ENCODE data around the gene PACRG. TPM values are rescaled to one million over a fixed set of nuclear protein-coding genes. Genes with fewer than 3 reads are reported as not detected.

PACRG gene
- total RNA-seq, 1 donor from 2014 or later = 1.2 TPM

GRCh38 chr6:163293286-163293685, 565.5 kb downstream of the PACRG start:
- Mint-ChIP-seq H3K4me1 (ENCODE audit: unreplicated experiment) (peaks cover 10% of the 10 kb centered on the region), H3K9me3 (ENCODE audit: unreplicated experiment) (peaks cover 6% of the 10 kb centered on the region), H3K27me3 (ENCODE audit: unreplicated experiment) (no peaks in the 10 kb centered on the region), H3K27ac (ENCODE audit: unreplicated experiment) (no peak overlapping the region), H3K4me3 (ENCODE audit: unreplicated experiment) (no peak overlapping the region), H3K36me3 (ENCODE audit: unreplicated experiment) (no peaks in the 10 kb centered on the region)
- DNase-seq (ENCODE audit: extremely low spot score, unreplicated experiment) = no peak
- TF ChIP-seq, protein P1, sequence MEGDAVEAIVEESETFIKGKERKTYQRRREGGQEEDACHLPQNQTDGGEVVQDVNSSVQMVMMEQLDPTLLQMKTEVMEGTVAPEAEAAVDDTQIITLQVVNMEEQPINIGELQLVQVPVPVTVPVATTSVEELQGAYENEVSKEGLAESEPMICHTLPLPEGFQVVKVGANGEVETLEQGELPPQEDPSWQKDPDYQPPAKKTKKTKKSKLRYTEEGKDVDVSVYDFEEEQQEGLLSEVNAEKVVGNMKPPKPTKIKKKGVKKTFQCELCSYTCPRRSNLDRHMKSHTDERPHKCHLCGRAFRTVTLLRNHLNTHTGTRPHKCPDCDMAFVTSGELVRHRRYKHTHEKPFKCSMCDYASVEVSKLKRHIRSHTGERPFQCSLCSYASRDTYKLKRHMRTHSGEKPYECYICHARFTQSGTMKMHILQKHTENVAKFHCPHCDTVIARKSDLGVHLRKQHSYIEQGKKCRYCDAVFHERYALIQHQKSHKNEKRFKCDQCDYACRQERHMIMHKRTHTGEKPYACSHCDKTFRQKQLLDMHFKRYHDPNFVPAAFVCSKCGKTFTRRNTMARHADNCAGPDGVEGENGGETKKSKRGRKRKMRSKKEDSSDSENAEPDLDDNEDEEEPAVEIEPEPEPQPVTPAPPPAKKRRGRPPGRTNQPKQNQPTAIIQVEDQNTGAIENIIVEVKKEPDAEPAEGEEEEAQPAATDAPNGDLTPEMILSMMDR (IDR thresholded peaks at IDR 0.05) = no peak

DNA sequence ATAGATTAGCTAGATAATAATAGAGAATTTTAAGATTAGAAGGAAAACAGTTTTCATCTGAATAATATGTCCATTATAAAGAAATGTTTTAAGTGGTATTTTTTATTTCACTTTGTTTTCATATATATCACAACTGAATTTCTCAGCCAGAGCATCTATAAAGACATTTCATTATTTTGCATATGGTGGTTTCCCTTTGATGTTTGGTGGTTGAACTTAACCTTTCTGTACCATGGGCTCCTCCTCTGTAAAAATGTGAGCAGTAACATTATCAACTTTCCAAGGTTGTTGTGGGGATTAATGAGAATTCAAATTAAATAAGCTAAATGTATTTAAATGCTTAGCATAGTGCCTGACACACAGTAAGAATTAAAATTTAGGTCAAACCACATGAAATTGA, 567.0 kb downstream of the PACRG start:
- no peak overlapping the region for H3K4me3 Mint-ChIP-seq (ENCODE audit: unreplicated experiment)
- H3K9me3 Mint-ChIP-seq (ENCODE audit: unreplicated experiment) = peaks cover 6% of the 10 kb centered on the region
- no peaks in the 10 kb centered on the region for H3K27me3 Mint-ChIP-seq (ENCODE audit: unreplicated experiment)
- DNase-seq (ENCODE audit: extremely low spot score, unreplicated experiment) = no peak
- TF ChIP-seq, protein P1 (IDR thresholded peaks at IDR 0.05) = no peak
- H3K4me1 Mint-ChIP-seq (ENCODE audit: unreplicated experiment) = peaks cover 10% of the 10 kb centered on the region
- no peaks in the 10 kb centered on the region for H3K36me3 Mint-ChIP-seq (ENCODE audit: unreplicated experiment)
- no peak overlapping the region for H3K27ac Mint-ChIP-seq (ENCODE audit: unreplicated experiment)

- Mint-ChIP-seq H3K27ac (ENCODE audit: unreplicated experiment) (no peak overlapping the region), H3K4me3 (ENCODE audit: unreplicated experiment) (no peak overlapping the region), H3K36me3 (ENCODE audit: unreplicated experiment) (no peaks in the 10 kb centered on the region), H3K9me3 (ENCODE audit: unreplicated experiment) (peaks cover 2% of the 10 kb centered on the region), H3K4me1 (ENCODE audit: unreplicated experiment) (peaks cover 12% of the 10 kb centered on the region), H3K27me3 (ENCODE audit: unreplicated experiment) (no peaks in the 10 kb centered on the region)
- TF ChIP-seq, protein P1 (IDR thresholded peaks at IDR 0.05) = no peak
- no peak for DNase-seq (ENCODE audit: extremely low spot score, unreplicated experiment)
These were observed 569.2 kb downstream of the PACRG start for GRCh38 chr6:163296835-163297519.

- Mint-ChIP-seq H3K27me3 (ENCODE audit: unreplicated experiment) (no peaks in the 10 kb centered on the region), H3K4me3 (ENCODE audit: unreplicated experiment) (no peak overlapping the region), H3K36me3 (ENCODE audit: unreplicated experiment) (no peaks in the 10 kb centered on the region), H3K27ac (ENCODE audit: unreplicated experiment) (no peak overlapping the region), H3K4me1 (ENCODE audit: unreplicated experiment) (peaks cover 15% of the 10 kb centered on the region), H3K9me3 (ENCODE audit: unreplicated experiment) (no peaks in the 10 kb centered on the region)
- DNase-seq (ENCODE audit: extremely low spot score, unreplicated experiment) = no peak
- TF ChIP-seq, protein P1 (IDR thresholded peaks at IDR 0.05) = no peak
These were observed 570.5 kb downstream of the PACRG start for GRCh38 chr6:163298079-163298830.

DNA sequence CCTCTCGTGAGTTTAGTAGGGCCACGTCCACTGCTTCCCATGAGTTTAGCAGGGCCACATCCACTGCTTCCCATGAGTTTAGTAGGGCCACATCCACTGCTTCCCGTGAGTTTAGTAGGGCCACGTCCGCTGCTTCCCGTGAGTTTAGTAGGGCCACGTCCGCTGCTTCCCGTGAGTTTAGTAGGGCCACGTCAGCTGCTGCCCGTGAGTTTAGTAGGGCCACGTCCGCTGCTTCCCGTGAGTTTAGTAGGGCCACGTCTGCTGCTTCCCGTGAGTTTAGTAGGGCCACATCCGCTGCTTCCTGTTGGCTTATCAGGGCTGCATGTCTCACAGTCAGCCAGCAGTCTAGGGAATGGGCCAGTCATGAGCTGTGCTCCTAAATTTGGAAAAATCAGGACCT, 573.1 kb downstream of the PACRG start:
- TF ChIP-seq, protein P1 (IDR thresholded peaks at IDR 0.05) = no peak
- no peaks in the 10 kb centered on the region for H3K36me3 Mint-ChIP-seq (ENCODE audit: unreplicated experiment)
- no peak overlapping the region for H3K4me3 Mint-ChIP-seq (ENCODE audit: unreplicated experiment)
- H3K27me3 Mint-ChIP-seq (ENCODE audit: unreplicated experiment) = no peaks in the 10 kb centered on the region
- H3K9me3 Mint-ChIP-seq (ENCODE audit: unreplicated experiment) = no peaks in the 10 kb centered on the region
- H3K27ac Mint-ChIP-seq (ENCODE audit: unreplicated experiment) = no peak overlapping the region
- peaks cover 15% of the 10 kb centered on the region for H3K4me1 Mint-ChIP-seq (ENCODE audit: unreplicated experiment)
- no peak for DNase-seq (ENCODE audit: extremely low spot score, unreplicated experiment)

Data from osteocyte (in vitro differentiated cells).